NCI-H146 treated with DMSO at 0.1 percent for 48 hours (cell line): ENCODE measurements around the gene LONRF3.

ENCODE experiments used
- DNase-seq: peaks from one replicate; lab custom pipeline; 2025; ENCODE audit not compliant: unreplicated experiment; lab: John Stamatoyannopoulos, UW

LONRF3 gene

DNA sequence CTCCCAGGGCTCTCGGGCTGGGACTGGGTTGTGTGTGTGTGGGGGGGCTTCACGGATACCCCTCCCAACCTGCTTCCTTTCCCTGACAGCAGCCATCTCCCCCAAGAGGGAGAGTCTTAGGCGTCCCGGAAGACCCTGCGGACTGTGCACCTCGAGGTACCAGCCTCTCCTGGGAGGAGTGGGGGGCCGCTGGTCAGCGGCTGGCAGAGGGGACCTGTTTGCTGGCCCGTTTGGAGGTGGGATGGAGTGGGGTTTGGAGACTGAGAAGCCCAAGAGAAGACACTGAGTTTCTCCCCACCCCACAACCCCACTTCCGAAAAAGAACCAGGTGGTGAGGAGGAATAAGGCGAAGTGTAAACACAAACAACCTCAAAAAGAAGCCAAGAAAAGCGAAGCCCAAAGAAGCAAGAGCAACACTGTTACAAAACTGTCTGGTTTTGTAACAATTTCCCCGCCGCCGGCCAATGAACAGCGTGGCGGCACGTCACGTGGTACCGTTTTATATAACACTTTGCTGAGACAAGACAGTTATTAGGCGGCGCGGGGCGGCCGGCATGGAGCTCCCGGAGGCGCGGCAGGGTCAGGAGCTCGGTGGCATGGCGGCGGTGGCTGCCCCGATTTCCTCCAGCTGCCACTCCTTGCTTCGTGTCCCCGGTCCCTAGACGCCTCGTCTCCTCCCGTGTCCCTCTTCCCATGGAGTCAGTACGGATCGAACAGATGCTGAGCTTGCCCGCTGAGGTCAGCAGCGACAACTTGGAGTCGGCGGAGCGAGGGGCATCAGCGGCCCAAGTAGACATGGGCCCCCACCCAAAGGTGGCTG, at the start of gene LONRF3:
Gene LONRF3 (plus strand): TSS at position 531 of the 820 bp plus-strand sequence. CDS start 163 bp downstream, at position 694.
- DNase-seq, result no peak

DNA sequence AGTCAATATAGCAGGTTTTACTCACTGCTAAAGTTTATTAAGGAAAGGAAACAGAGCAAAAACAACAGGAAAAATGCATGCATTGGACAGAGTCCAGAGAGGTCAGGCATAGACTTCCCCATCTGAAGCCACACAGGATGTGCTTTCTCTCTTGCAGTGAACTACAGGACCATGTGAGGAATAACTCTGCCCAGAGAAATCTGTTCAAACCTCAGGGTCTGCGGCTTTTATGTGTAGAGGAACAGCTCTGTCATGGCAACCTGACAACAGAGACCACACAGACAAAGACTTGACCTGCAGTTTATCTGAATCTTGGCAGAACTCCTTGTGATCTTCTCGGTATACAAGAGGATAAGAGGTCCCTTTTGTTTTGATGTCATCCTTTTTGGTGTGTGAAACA, 46.3 kb upstream of the LONRF3 start:
- DNase-seq, result no peak

GRCh38 chrX:118935352-118935751, 39.1 kb upstream of the LONRF3 start:
- no peak for DNase-seq

GRCh38 chrX:118941147-118941546, 33.3 kb upstream of the LONRF3 start:
- DNase-seq, result no peak

- no peak for DNase-seq
Observed at GRCh38 chrX:118943102-118943501, 31.3 kb upstream of the LONRF3 start.

- no peak for DNase-seq
Observed at GRCh38 chrX:118945921-118946320, 28.5 kb upstream of the LONRF3 start.

- no peak for DNase-seq
Observed at GRCh38 chrX:118948270-118948669, 26.1 kb upstream of the LONRF3 start.

DNA sequence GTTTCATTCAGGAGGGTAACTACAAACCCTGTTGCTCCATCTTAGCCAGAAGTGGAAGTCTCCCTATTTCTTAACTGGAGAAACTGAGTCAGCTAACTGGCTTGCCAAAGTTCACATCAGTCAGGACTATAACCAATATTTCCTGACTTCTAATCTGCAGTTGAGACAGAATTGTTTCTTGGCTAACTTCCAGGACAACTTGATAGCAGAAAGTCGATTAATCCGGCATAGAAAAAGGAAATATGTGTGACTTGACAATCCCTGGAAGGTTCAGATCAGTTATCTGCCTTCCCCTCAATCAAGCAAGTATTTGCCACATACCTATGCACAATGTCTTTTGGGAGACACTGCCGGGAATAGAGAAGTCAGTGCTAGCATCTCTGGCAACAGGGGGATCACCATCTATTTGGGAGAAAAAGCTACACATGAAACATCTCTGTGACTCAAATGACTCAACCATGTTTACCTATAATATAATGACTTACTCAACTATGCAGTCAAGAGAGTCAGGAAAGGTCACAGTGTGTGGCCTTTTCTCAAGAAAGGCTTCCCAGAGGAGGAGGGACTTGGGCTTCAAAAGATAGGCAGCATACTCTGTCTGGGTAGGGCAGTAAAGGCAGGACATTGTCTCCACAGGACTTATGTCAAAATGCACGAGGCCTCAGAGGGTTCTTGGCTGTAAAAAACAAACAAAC, 12.4 kb upstream of the LONRF3 start:
- DNase-seq, result no peak

DNA sequence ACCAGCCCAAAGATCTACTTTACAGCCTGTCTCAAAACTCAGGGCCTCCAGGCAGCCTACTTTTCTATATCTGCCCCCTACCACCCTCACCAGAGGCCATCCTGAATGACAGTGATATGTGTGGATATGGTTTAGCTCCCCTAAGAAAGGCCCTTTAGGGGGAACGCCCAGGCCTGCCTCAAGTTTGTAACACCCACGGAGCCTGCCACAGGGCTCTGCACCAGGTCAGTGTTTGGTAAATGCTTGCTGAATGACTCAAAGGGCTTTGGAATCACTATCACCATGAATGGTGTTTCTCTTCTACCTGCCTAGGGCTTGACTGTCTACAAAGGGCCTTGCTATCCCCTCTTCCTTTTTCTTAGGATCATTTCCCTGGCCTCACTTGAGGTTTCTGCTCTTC, 11.3 kb upstream of the LONRF3 start:
- no peak for DNase-seq

DNA sequence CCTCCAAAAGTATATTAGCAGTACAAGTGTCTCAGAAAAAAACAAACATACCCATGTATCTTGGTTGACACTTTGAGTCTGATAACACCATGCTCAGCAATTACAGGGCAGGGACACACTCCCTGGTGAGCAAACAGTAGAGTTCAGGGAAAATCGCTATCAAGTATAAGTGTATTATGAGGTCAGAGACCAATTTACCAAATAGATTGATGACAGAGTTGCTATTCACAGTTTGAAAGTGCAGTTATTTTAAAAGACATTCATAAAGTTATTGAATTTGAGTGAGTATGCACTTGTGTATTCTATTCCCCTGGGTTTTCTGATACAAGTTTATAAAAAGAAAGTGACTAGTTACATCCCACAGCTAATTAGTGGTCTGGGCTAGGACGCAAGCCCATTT, 10.2 kb upstream of the LONRF3 start:
- no peak for DNase-seq

DNA sequence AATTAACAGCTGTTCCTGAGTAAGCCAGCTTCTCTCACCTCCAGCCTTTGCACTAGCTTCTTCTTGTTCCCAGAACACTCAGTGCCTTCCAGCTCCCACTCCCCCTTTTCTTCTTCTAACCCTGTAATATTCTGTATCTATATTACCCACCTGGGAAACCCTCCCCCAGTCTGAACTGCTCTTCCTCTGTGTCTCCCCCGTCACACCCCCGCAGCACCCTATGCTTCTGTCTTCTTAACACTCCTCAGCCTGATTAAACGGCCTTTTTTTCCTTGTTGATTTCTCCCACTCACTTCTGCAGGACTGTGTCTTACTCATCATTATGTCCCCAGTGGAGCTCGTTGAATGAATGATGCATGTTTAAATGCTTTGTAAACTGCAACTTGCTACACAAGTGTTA, 9.0 kb upstream of the LONRF3 start:
- no peak for DNase-seq

DNA sequence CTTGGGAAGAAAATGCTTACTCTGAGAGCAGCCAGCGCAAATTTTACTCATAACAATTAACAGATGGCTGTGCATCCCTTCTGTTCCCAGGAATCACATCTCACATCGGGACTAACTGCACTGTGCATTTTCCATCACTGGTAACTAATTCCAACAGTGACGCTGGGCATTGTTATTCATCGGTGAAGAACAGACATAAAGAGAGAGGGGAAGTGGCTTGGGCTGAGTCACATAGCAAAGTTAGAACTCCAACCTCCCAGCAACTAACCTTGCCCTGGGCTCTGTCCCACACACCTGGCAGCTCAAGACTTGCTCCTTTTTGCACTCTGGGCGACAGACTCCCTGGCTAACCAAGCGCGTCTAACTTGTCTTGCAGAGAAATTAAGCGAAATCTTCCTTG, 6.4 kb upstream of the LONRF3 start:
- no peak for DNase-seq

GRCh38 chrX:118971552-118971951, 2.9 kb upstream of the LONRF3 start:
- DNase-seq, result no peak

DNA sequence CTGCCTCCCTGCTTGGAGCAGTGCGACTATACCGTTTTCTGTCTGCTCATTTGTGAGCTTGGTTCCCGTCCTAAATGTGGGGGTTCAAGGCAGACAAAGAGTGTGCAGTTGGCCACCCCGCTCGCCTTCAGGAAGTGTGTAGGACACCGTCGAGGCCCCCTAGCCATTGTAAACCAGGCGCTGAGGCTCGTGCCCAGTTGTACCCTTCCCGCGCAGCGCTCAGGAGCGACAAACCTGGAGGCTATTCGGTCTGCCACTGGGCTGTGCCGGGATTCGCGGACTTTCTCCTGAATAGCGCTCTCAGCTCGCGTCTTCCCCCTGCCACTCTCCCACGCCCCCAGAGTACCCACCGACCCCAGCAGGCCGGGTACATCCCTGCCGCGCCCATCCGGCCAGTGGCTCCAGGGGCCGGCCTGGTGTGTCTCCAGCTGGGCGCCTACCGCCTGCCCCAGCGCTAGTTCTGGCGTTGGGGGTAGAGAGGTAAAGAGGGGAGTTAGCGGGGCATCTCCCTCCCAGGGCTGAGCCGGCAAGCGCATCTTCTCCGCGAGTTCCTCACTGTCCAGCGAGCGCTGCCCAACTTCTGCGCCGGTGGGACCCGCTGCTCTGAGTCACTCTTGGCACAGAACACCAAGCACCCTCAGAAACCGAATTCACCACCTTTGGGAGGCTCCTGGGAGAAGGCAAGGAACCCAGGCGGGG, 880 bp upstream of the LONRF3 start:
- DNase-seq, result no peak

DNA sequence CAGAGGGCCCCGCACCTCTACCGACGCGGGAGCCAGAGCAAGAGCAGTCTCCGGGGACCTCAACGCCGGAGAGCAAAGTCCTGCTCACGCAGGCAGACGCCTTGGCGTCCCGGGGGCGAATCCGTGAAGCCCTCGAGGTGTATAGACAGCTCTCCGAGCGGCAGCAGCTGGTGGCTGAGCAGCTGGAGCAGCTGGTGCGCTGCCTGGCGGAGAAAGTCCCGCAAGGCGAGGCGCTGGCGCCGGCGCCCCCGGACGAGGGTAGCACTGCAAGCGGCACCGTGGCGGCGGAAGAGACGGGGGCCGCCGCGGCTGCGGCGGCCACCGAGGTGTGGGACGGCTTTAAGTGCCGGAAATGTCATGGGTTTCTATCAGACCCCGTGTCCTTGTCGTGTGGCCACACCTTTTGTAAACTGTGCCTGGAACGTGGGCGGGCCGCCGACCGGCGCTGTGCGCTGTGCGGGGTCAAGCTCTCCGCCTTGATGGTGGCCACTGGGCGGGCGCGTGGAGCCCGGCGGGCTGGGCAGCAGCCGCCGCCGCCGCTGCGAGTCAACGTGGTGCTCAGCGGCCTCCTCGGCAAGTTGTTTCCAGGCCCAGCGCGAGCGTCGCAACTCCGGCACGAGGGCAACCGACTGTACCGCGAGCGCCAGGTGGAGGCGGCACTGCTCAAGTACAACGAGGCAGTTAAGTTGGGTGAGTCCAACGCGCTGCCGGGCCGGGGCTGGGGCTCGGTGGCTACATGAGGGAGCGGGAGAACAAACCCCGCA, 672 bp downstream of the LONRF3 start:
- DNase-seq, result no peak

GRCh38 chrX:118975831-118976598, 1.6 kb downstream of the LONRF3 start:
- no peak for DNase-seq

GRCh38 chrX:118976599-118977340, 2.4 kb downstream of the LONRF3 start:
- DNase-seq, result no peak

- DNase-seq, result no peak
Observed at GRCh38 chrX:118977424-118977823, 3.0 kb downstream of the LONRF3 start.

GRCh38 chrX:118978451-118978850, 4.0 kb downstream of the LONRF3 start:
- no peak for DNase-seq

- no peak for DNase-seq
Observed at GRCh38 chrX:118980761-118981160, 6.3 kb downstream of the LONRF3 start.
